Measurements from ENCODE around the gene TMEM81.

GRCh38 chr1:205065666-205066065 is 18.6 kb downstream of the TMEM81 start:
- TF ChIP-seq, protein P1, sequence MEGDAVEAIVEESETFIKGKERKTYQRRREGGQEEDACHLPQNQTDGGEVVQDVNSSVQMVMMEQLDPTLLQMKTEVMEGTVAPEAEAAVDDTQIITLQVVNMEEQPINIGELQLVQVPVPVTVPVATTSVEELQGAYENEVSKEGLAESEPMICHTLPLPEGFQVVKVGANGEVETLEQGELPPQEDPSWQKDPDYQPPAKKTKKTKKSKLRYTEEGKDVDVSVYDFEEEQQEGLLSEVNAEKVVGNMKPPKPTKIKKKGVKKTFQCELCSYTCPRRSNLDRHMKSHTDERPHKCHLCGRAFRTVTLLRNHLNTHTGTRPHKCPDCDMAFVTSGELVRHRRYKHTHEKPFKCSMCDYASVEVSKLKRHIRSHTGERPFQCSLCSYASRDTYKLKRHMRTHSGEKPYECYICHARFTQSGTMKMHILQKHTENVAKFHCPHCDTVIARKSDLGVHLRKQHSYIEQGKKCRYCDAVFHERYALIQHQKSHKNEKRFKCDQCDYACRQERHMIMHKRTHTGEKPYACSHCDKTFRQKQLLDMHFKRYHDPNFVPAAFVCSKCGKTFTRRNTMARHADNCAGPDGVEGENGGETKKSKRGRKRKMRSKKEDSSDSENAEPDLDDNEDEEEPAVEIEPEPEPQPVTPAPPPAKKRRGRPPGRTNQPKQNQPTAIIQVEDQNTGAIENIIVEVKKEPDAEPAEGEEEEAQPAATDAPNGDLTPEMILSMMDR (conservative IDR thresholded peaks at IDR 0.05), result no peak
- no peak for TF ChIP-seq ZFX (IDR thresholded peaks at IDR 0.05)
